ENCODE results near the gene LDLRAD3. TPM values are rescaled to one million over a fixed set of nuclear protein-coding genes. Genes with fewer than 3 reads are reported as not detected.

Gene LDLRAD3
- total and polyA plus RNA-seq, 5 donors, result 1.8 to 7.0 (median 3.5) TPM

- DNase-seq, result no peak
- H3K4me1 ChIP-seq (ENCODE audit: control insufficient read depth, insufficient read depth, low read length), result peaks cover 2% of the 10 kb centered on the region
- H3K9me3 ChIP-seq (ENCODE audit: control insufficient read depth, low read length), result no peaks in the 10 kb centered on the region
- 92% methylated on average over 6 of the region's 6 CpGs for WGBS
- no peak for ATAC-seq
- H3K27ac ChIP-seq (ENCODE audit: low read length), result no peak overlapping the region
- H3K4me3 ChIP-seq (ENCODE audit: low read length), result no peak overlapping the region
- intact Hi-C loops (cut with DNase I), result no loop called here
- no peaks in the 10 kb centered on the region for H3K27me3 ChIP-seq (ENCODE audit: control insufficient read depth, insufficient read depth)
Measured at GRCh38 chr11:36155770-36156160, 211.9 kb downstream of the LDLRAD3 start.

GRCh38 chr11:36156161-36156816, 212.4 kb downstream of the LDLRAD3 start:
- 80% methylated on average over 4 of the region's 4 CpGs for WGBS
- peaks cover 2% of the 10 kb centered on the region for H3K4me1 ChIP-seq (ENCODE audit: control insufficient read depth, insufficient read depth, low read length)
- no peak overlapping the region for H3K4me3 ChIP-seq (ENCODE audit: low read length)
- ATAC-seq (peak in 1 of 2 donors; percentile 27), DNase-seq (no peak)
- intact Hi-C loops (cut with DNase I), result no loop called here
- H3K27me3 ChIP-seq (ENCODE audit: control insufficient read depth, insufficient read depth), result no peaks in the 10 kb centered on the region
- H3K27ac ChIP-seq (ENCODE audit: low read length), result no peak overlapping the region
- no peaks in the 10 kb centered on the region for H3K9me3 ChIP-seq (ENCODE audit: control insufficient read depth, low read length)

GRCh38 chr11:36156817-36157519, 213.1 kb downstream of the LDLRAD3 start:
- ATAC-seq (peak in 1 of 2 donors; percentile 53), DNase-seq (no peak)
- intact Hi-C loops (cut with DNase I), result no loop called here
- peaks cover 2% of the 10 kb centered on the region for H3K4me1 ChIP-seq (ENCODE audit: control insufficient read depth, insufficient read depth, low read length)
- H3K27ac ChIP-seq (ENCODE audit: low read length), result no peak overlapping the region
- H3K27me3 ChIP-seq (ENCODE audit: control insufficient read depth, insufficient read depth), result no peaks in the 10 kb centered on the region
- H3K9me3 ChIP-seq (ENCODE audit: control insufficient read depth, low read length), result no peaks in the 10 kb centered on the region
- no peak overlapping the region for H3K4me3 ChIP-seq (ENCODE audit: low read length)
- WGBS, result 43% methylated on average over 5 of the region's 5 CpGs

GRCh38 chr11:36160091-36160490, 216.2 kb downstream of the LDLRAD3 start:
- Histone ChIP-seq H3K27ac (ENCODE audit: low read length) (no peak overlapping the region), H3K9me3 (ENCODE audit: control insufficient read depth, low read length) (no peaks in the 10 kb centered on the region), H3K4me1 (ENCODE audit: control insufficient read depth, insufficient read depth, low read length) (peaks cover 19% of the 10 kb centered on the region), H3K27me3 (ENCODE audit: control insufficient read depth, insufficient read depth) (no peaks in the 10 kb centered on the region), H3K4me3 (ENCODE audit: low read length) (no peak overlapping the region)
- DNase-seq, result peak in 2 of 3 donors; percentile 37 to 70
- peak in 1 of 2 donors; percentile 34 for ATAC-seq
- intact Hi-C loops (cut with DNase I), result no loop called here
- 52% methylated on average over 10 of the region's 10 CpGs for WGBS

DNA sequence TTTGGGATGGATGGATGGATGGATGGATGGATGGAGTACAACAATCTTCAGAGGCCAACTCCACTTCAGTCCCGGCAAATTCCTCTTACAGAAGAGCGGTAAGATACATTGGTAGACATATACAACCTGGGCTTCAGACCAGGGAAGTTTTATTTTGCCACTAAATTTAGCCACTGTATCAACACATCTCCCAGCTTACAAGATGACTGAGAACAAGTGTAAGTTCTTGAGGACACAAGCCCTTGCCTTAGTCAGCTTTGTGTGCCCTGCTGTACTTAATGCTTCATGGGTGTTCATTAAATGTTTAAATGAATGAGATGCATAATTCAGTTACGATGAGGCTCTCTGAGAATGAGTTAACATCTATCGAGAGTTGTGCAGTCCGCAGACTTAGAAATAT, 217.7 kb downstream of the LDLRAD3 start:
- intact Hi-C loops (cut with DNase I), result no loop called here
- Histone ChIP-seq H3K4me3 (ENCODE audit: low read length) (no peak overlapping the region), H3K9me3 (ENCODE audit: control insufficient read depth, low read length) (no peaks in the 10 kb centered on the region), H3K27ac (ENCODE audit: low read length) (no peak overlapping the region), H3K27me3 (ENCODE audit: control insufficient read depth, insufficient read depth) (no peaks in the 10 kb centered on the region), H3K4me1 (ENCODE audit: control insufficient read depth, insufficient read depth, low read length) (peaks cover 19% of the 10 kb centered on the region)
- ATAC-seq, result no peak
- WGBS, result 74% methylated on average over 5 of the region's 5 CpGs
- DNase-seq, result no peak

DNA sequence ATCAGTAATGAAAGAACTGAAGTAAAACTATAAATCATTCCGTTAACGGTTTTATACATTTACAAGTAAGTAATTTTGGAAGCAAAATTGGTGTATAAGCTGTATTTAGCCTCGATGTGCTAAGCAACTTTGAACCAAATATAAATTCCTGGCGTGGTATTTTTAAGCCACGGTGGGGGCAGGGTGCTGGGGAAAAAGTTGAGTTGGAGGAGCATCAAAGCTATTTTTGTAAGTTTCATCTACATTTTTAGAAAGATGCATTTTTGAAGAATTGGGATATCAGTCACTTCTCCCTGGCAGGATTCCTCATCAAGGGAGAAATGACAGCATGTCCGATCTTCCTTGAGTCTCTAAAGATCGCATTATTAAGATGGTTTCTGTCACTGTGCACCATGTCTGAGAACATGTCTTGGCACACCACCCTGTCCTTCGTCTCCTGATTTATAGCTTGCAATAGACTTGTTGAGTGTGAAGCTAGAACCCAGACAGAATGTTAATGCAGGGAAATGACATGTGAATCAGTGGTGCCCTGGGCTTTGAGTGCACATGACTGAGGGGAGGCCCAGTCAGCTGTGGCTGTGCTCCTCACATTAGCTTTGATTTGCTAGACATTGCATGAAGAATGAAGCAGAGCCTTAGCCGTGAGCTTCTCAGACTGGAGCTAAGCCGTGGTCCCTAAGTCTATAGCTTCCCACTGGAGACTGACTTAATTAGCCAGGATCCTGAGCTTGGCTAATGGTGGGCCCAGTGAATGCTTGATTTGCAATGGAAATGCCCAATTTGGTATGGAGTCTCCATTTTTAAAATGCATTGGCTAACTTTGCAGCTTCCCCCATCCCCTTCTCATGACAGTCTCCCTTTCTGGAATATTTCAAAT, 218.4 kb downstream of the LDLRAD3 start:
- no peak for ATAC-seq
- Histone ChIP-seq H3K27me3 (ENCODE audit: control insufficient read depth, insufficient read depth) (no peaks in the 10 kb centered on the region), H3K4me3 (ENCODE audit: low read length) (no peak overlapping the region), H3K4me1 (ENCODE audit: control insufficient read depth, insufficient read depth, low read length) (peaks cover 19% of the 10 kb centered on the region), H3K27ac (ENCODE audit: low read length) (no peak overlapping the region), H3K9me3 (ENCODE audit: control insufficient read depth, low read length) (no peaks in the 10 kb centered on the region)
- no peak for DNase-seq
- intact Hi-C loops (cut with DNase I), result no loop called here
- WGBS, result 59% methylated on average over 10 of the region's 10 CpGs

GRCh38 chr11:36162883-36163434, 219.1 kb downstream of the LDLRAD3 start:
- no peak overlapping the region for H3K27ac ChIP-seq (ENCODE audit: low read length)
- ATAC-seq, result peak; percentile 31 to 42
- no peaks in the 10 kb centered on the region for H3K27me3 ChIP-seq (ENCODE audit: control insufficient read depth, insufficient read depth)
- peak in 1 of 3 donors; percentile 65 for DNase-seq
- H3K4me1 ChIP-seq (ENCODE audit: control insufficient read depth, insufficient read depth, low read length), result peaks cover 17% of the 10 kb centered on the region
- no peak overlapping the region for H3K4me3 ChIP-seq (ENCODE audit: low read length)
- intact Hi-C loops (cut with DNase I), result no loop called here
- 30% methylated on average over 5 of the region's 5 CpGs for WGBS
- H3K9me3 ChIP-seq (ENCODE audit: control insufficient read depth, low read length), result no peaks in the 10 kb centered on the region

DNA sequence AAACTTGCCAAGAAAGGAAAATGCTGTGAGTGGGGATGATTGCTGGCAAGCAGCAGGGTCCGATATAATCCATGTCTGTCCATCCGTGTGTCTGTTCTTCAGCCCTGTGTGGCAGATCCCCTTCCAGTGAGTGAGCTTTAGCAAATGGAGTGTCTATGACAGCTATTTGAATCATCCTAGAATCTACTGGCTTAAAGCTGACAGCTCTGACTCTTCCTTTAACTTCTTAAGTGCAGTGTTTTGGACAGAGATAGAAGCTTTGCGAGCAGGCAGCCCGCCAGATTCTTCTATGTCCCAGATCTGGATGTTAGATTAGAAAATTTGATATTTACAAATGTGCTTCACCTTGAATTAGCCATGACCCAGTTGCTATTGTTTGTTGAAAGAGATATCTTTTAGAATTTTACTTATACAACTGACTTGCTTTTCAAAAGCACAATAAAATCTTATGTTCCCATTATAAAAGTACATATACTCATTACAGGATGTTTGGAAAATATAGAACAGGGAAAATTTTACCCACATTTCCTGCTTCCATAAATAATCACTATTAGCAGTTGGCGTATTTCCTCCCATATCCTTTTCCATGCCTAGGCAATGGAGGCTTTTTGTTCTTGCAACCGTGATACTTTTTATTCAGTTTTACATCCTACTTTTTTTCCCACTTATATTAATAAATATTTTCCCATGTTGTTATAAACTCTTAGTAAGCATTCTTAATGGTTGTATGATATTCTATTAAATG, 220.8 kb downstream of the LDLRAD3 start:
- no peaks in the 10 kb centered on the region for H3K9me3 ChIP-seq (ENCODE audit: control insufficient read depth, low read length)
- 73% methylated on average over 6 of the region's 6 CpGs for WGBS
- H3K4me1 ChIP-seq (ENCODE audit: control insufficient read depth, insufficient read depth, low read length), result peaks cover 17% of the 10 kb centered on the region
- no peaks in the 10 kb centered on the region for H3K27me3 ChIP-seq (ENCODE audit: control insufficient read depth, insufficient read depth)
- H3K27ac ChIP-seq (ENCODE audit: low read length), result no peak overlapping the region
- H3K4me3 ChIP-seq (ENCODE audit: low read length), result no peak overlapping the region
- intact Hi-C loops (cut with DNase I), result no loop called here
- no peak for DNase-seq
- ATAC-seq, result no peak

DNA sequence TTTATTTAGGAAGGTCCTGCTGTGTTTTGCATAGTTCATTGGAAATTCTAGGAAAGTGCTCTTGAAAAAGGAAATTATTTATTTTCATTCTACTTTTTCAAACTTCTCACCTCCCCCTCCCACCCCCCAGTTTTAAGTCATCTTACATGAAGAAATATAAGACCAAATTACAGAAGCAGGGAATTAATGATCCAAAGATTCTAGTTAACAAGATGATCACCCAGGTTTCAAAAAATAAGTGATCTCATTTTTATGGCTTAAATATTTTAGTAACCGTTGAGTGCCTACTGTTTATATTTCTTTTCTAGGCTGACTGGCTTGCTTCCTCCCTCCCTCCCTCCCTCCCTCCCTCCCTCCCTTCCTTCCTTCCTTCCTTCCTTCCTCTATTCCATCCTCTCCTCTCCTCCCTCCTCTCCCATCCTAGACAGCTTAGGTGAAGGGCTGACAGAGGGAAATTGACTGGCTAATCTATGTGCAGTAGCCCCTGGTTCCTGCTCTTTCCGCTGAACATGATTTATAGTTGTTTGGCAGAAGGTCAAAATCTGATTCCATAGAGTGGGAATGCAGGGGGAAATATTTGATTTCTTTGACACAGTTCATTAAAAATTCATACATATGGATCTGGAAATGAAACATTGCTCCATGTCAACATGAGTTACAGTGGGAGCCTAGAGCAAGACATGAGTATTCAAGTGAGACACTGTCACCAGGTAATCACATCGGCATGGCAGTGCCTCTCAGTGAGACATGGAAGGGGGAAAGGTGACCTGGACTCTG, 221.9 kb downstream of the LDLRAD3 start:
- no peak overlapping the region for H3K4me3 ChIP-seq (ENCODE audit: low read length)
- intact Hi-C loops (cut with DNase I), result no loop called here
- no peak overlapping the region for H3K27ac ChIP-seq (ENCODE audit: low read length)
- no peak for DNase-seq
- no peaks in the 10 kb centered on the region for H3K9me3 ChIP-seq (ENCODE audit: control insufficient read depth, low read length)
- WGBS, result 76% methylated on average over 3 of the region's 3 CpGs
- ATAC-seq, result no peak
- H3K27me3 ChIP-seq (ENCODE audit: control insufficient read depth, insufficient read depth), result no peaks in the 10 kb centered on the region
- H3K4me1 ChIP-seq (ENCODE audit: control insufficient read depth, insufficient read depth, low read length), result peaks cover 17% of the 10 kb centered on the region

GRCh38 chr11:36167073-36167472, 223.2 kb downstream of the LDLRAD3 start:
- 96% methylated on average over 4 of the region's 4 CpGs for WGBS
- Histone ChIP-seq H3K4me1 (ENCODE audit: control insufficient read depth, insufficient read depth, low read length) (peaks cover 17% of the 10 kb centered on the region), H3K9me3 (ENCODE audit: control insufficient read depth, low read length) (no peaks in the 10 kb centered on the region), H3K27me3 (ENCODE audit: control insufficient read depth, insufficient read depth) (no peaks in the 10 kb centered on the region), H3K27ac (ENCODE audit: low read length) (no peak overlapping the region), H3K4me3 (ENCODE audit: low read length) (no peak overlapping the region)
- no peak for ATAC-seq
- intact Hi-C loops (cut with DNase I), result no loop called here
- no peak for DNase-seq

All from right cardiac atrium (tissue), 5 donors.